ENCODE measurements around the gene DMRTA2.

DNA sequence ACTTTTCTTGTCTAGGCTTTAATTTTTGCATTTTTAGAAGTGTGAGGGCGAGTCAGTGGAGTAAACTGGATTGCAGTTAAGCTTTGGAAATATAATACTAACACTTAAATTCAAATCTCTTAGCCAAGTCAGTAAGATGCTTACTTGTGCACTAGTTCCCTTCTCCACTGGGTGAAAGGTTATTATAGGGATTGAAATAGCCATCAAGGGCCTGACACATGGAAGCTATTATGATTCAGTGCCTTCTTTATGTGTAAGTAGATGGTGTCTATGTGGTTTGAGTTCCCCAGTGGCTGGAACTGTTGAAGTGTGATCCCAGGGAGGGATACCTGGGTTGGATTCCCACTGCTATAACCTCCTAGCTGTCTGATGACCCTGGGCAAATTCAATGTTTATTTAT is 24.7 kb upstream of the DMRTA2 start:
- TF ChIP-seq, protein P1, sequence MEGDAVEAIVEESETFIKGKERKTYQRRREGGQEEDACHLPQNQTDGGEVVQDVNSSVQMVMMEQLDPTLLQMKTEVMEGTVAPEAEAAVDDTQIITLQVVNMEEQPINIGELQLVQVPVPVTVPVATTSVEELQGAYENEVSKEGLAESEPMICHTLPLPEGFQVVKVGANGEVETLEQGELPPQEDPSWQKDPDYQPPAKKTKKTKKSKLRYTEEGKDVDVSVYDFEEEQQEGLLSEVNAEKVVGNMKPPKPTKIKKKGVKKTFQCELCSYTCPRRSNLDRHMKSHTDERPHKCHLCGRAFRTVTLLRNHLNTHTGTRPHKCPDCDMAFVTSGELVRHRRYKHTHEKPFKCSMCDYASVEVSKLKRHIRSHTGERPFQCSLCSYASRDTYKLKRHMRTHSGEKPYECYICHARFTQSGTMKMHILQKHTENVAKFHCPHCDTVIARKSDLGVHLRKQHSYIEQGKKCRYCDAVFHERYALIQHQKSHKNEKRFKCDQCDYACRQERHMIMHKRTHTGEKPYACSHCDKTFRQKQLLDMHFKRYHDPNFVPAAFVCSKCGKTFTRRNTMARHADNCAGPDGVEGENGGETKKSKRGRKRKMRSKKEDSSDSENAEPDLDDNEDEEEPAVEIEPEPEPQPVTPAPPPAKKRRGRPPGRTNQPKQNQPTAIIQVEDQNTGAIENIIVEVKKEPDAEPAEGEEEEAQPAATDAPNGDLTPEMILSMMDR (IDR thresholded peaks at IDR 0.05), result no peak
- TF ChIP-seq POLR2A (IDR thresholded peaks at IDR 0.05), result no peak
